ENCODE data around the gene GPR132. TPM values are rescaled to one million over a fixed set of nuclear protein-coding genes. Genes with fewer than 3 reads are reported as not detected.

GPR132 gene
- total and polyA plus RNA-seq, 7 donors: 0.60 to 8.4 (median 1.9) TPM

DNA sequence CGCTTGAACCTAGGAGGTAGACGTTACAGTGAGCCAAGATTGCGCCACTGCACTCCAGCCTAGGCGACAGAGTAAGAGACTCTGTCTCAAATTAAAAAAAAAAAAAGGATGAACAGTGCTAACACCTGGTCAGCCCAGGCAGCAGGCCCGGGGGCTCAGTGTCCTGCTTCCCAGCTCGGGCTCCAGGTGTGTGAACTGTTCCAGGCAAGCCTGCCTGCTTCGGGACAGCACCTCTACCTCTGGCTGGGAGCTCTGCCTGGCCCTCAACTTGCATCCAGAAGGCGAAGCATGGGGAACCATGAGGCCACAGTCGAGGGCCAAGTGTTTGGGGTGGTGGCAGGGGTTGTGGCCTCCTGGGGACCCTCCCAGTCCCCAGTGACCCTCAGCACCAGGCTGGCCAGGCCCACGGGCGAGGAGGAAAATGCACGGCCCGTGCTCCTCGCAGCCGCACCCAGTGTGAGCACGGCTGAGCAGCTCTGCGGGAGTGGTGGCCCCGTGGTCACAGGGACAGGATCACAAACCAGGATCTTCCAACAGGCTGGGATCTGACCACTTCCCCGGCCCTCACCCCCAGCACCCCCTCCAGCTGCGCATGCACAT, 59.8 kb downstream of the GPR132 start:
- intact Hi-C loops (cut with DNase I): no loop called here
- WGBS, 2 donors: 76 to 86% methylated on average over 20 of the region's 20 CpGs
- Histone ChIP-seq H3K9me3 (no peaks in the 10 kb centered on the region), H3K36me3 (peaks cover 0 to 8% (median 0%) of the 10 kb centered on the region in 4 donors), H3K27ac (no peak overlapping the region), H3K27me3 (no peaks in the 10 kb centered on the region), H3K4me1 (peaks cover 0 to 8% (median 2%) of the 10 kb centered on the region in 4 donors), H3K4me3 (no peak overlapping the region)
- TF ChIP-seq POLR2A (IDR thresholded peaks at IDR 0.05) (no peak), EP300 (IDR thresholded peaks at IDR 0.05) (no peak), POLR2AphosphoS5 (IDR thresholded peaks at IDR 0.05) (no peak)
- TF ChIP-seq, protein P1, sequence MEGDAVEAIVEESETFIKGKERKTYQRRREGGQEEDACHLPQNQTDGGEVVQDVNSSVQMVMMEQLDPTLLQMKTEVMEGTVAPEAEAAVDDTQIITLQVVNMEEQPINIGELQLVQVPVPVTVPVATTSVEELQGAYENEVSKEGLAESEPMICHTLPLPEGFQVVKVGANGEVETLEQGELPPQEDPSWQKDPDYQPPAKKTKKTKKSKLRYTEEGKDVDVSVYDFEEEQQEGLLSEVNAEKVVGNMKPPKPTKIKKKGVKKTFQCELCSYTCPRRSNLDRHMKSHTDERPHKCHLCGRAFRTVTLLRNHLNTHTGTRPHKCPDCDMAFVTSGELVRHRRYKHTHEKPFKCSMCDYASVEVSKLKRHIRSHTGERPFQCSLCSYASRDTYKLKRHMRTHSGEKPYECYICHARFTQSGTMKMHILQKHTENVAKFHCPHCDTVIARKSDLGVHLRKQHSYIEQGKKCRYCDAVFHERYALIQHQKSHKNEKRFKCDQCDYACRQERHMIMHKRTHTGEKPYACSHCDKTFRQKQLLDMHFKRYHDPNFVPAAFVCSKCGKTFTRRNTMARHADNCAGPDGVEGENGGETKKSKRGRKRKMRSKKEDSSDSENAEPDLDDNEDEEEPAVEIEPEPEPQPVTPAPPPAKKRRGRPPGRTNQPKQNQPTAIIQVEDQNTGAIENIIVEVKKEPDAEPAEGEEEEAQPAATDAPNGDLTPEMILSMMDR (IDR thresholded peaks at IDR 0.05): no peak
- no peak for DNase-seq

Small RNAs within 50 kb of the gene (small RNA-seq; reads per million reads assigned to genes)
- gene AL512356.2: 0 reads per million in 3 donors

Other genes with a start within 250 kb of the GPR132 start
- 10 to 100 TPM in 2 of 4 donors, 1 to 10 TPM in 2; 5.4 to 16.1 (median 11.4) TPM for gene CEP170B, start 200.2 kb downstream of the GPR132 start, total RNA-seq
- 10 to 100 TPM; 12.6 to 60.0 (median 22.4) TPM for gene CEP170B, start 200.2 kb downstream of the GPR132 start, polyA plus RNA-seq
- gene PLD4, start 140.6 kb downstream of the GPR132 start, total RNA-seq: 1 to 10 TPM in 1 of 4 donors, under 1 TPM in 3; 0.28 to 1.5 (median 0.60) TPM
- 1 to 10 TPM in 1 of 3 donors, not detected in 2; 7.1 TPM for gene PLD4, start 140.6 kb downstream of the GPR132 start, polyA plus RNA-seq
- gene AHNAK2, start 87.1 kb downstream of the GPR132 start, total RNA-seq: 100 to 1,000 TPM in 3 of 4 donors, 10 to 100 TPM in 1; 81.9 to 218 (median 129) TPM
- 10 to 100 TPM in 1 of 3 donors, 1 to 10 TPM in 1, under 1 TPM in 1; 0.23 to 12.4 (median 2.4) TPM for gene AHNAK2, start 87.1 kb downstream of the GPR132 start, polyA plus RNA-seq
- gene CLBA1, start 79.6 kb downstream of the GPR132 start, total RNA-seq: 1 to 10 TPM; 3.2 to 5.1 (median 3.6) TPM
- gene CLBA1, start 79.6 kb downstream of the GPR132 start, polyA plus RNA-seq: 1 to 10 TPM; 2.8 to 8.4 (median 3.0) TPM
- 1 to 10 TPM; 5.0 to 7.6 (median 5.6) TPM for gene CDCA4, start 44.3 kb downstream of the GPR132 start, total RNA-seq
- 10 to 100 TPM in 1 of 3 donors, 1 to 10 TPM in 2; 2.4 to 11.3 (median 3.9) TPM for gene CDCA4, start 44.3 kb downstream of the GPR132 start, polyA plus RNA-seq
- 1 to 10 TPM; 1.8 to 4.2 (median 3.5) TPM for gene JAG2, start 103.3 kb upstream of the GPR132 start, total RNA-seq
- gene JAG2, start 103.3 kb upstream of the GPR132 start, polyA plus RNA-seq: 10 to 100 TPM in 1 of 3 donors, 1 to 10 TPM in 1, under 1 TPM in 1; 0.60 to 12.3 (median 2.1) TPM
- gene NUDT14, start 115.9 kb upstream of the GPR132 start, total RNA-seq: 10 to 100 TPM in 1 of 4 donors, 1 to 10 TPM in 3; 4.1 to 10.5 (median 6.1) TPM
- gene NUDT14, start 115.9 kb upstream of the GPR132 start, polyA plus RNA-seq: 10 to 100 TPM; 24.3 to 47.4 (median 32.4) TPM
- gene BTBD6, start 183.1 kb upstream of the GPR132 start, total RNA-seq: 10 to 100 TPM; 31.3 to 46.7 (median 37.1) TPM
- gene BTBD6, start 183.1 kb upstream of the GPR132 start, polyA plus RNA-seq: 10 to 100 TPM; 39.8 to 63.7 (median 51.1) TPM
- 10 to 100 TPM; 19.3 to 39.2 (median 28.5) TPM for gene BRF1, start 235.6 kb upstream of the GPR132 start, total RNA-seq
- gene BRF1, start 235.6 kb upstream of the GPR132 start, polyA plus RNA-seq: 10 to 100 TPM in 2 of 3 donors, 1 to 10 TPM in 1; 9.0 to 23.7 (median 12.6) TPM
- 10 to 100 TPM; 38.7 to 90.6 (median 47.4) TPM for gene PACS2, start 249.3 kb upstream of the GPR132 start, total RNA-seq
- 10 to 100 TPM; 19.8 to 49.6 (median 21.3) TPM for gene PACS2, start 249.3 kb upstream of the GPR132 start, polyA plus RNA-seq